ENCODE data around the gene SAMD8.
"Not testable (repeated sequence)": the region's sequence is repeated elsewhere in the genome, so short reads cannot be mapped to it uniquely, and the experiment has no call there.

DNA sequence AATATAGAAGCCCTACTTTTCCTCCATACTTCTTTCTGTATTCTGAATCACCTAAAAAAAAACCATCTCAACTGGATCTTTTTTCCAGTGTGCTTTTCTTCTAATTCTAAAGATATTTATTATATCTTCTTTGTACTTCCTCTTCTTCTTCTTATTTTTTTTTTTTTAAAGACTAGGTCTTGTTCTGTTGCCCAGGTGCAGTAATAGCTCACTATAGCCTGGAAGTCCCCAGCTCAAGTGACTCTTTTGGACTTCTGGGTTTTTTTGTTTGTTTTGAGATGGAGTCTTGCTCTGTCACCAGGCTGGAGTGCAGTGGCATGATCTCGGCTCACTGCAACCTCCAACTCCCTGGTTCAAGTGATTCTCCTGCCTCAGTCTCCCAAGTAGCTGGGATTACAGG lies 17.5 kb downstream of the SAMD8 start:
- TF ChIP-seq, protein P1, sequence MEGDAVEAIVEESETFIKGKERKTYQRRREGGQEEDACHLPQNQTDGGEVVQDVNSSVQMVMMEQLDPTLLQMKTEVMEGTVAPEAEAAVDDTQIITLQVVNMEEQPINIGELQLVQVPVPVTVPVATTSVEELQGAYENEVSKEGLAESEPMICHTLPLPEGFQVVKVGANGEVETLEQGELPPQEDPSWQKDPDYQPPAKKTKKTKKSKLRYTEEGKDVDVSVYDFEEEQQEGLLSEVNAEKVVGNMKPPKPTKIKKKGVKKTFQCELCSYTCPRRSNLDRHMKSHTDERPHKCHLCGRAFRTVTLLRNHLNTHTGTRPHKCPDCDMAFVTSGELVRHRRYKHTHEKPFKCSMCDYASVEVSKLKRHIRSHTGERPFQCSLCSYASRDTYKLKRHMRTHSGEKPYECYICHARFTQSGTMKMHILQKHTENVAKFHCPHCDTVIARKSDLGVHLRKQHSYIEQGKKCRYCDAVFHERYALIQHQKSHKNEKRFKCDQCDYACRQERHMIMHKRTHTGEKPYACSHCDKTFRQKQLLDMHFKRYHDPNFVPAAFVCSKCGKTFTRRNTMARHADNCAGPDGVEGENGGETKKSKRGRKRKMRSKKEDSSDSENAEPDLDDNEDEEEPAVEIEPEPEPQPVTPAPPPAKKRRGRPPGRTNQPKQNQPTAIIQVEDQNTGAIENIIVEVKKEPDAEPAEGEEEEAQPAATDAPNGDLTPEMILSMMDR (IDR thresholded peaks at IDR 0.05), result not testable (repeated sequence)
- not testable (repeated sequence) for TF ChIP-seq POLR2A (IDR thresholded peaks at IDR 0.05)
